ENCODE results near the gene PDE10A. TPM values are rescaled to one million over a fixed set of nuclear protein-coding genes. Genes with fewer than 3 reads are reported as not detected.
"Not testable (repeated sequence)": the region's sequence is repeated elsewhere in the genome, so short reads cannot be mapped to it uniquely, and the experiment has no call there.

Gene PDE10A
- total RNA-seq, 1 experiment from 2014 or later, result not detected

- Histone ChIP-seq H3K9me3 (ENCODE audit: low read length) (no peaks in the 10 kb centered on the region), H3K79me2 (ENCODE audit: low read length) (no peaks in the 10 kb centered on the region), H3K36me3 (ENCODE audit: insufficient read depth, low read length) (no peaks in the 10 kb centered on the region), H3K9me2 (replicated peaks; ENCODE audit: insufficient read depth, low read length) (no peaks in the 10 kb centered on the region), H3K4me2 (ENCODE audit: low read depth, low read length, poor library complexity, severe bottlenecking) (no peak overlapping the region), H4K20me1 (ENCODE audit: insufficient read depth, low read depth, low read length) (no peaks in the 10 kb centered on the region), H3K4me3 (ENCODE audit: low read length) (no peak overlapping the region), H3K27ac (ENCODE audit: low read length) (no peak overlapping the region), H3K27me3 (ENCODE audit: low read length) (no peaks in the 10 kb centered on the region), H3K9ac (ENCODE audit: low read length) (no peak overlapping the region), H2AFZ (ENCODE audit: low read length) (no peak overlapping the region), H3K4me1 (ENCODE audit: low read length) (no peaks in the 10 kb centered on the region)
- no peak for DNase-seq
These were observed 68.3 kb downstream of the PDE10A start for GRCh38 chr6:165594584-165595333.

GRCh38 chr6:165592947-165593346, 70.1 kb downstream of the PDE10A start:
- H3K9me2 ChIP-seq (replicated peaks; ENCODE audit: insufficient read depth, low read length); H4K20me1 ChIP-seq (ENCODE audit: insufficient read depth, low read depth, low read length); H3K27ac ChIP-seq (ENCODE audit: low read length); H3K4me2 ChIP-seq (ENCODE audit: low read depth, low read length, poor library complexity, severe bottlenecking); DNase-seq; H3K9me3 ChIP-seq (ENCODE audit: low read length); H3K27me3 ChIP-seq (ENCODE audit: low read length); H3K4me1 ChIP-seq (ENCODE audit: low read length); H2AFZ ChIP-seq (ENCODE audit: low read length); H3K4me3 ChIP-seq (ENCODE audit: low read length); H3K9ac ChIP-seq (ENCODE audit: low read length); H3K79me2 ChIP-seq (ENCODE audit: low read length); H3K36me3 ChIP-seq (ENCODE audit: insufficient read depth, low read length): not testable (repeated sequence)

GRCh38 chr6:165588515-165588914, 74.5 kb downstream of the PDE10A start:
- Histone ChIP-seq H3K79me2 (ENCODE audit: low read length) (no peaks in the 10 kb centered on the region), H3K9me2 (replicated peaks; ENCODE audit: insufficient read depth, low read length) (no peaks in the 10 kb centered on the region), H3K4me1 (ENCODE audit: low read length) (no peaks in the 10 kb centered on the region)

GRCh38 chr6:165587206-165587605, 75.8 kb downstream of the PDE10A start:
- H3K9me2 ChIP-seq (replicated peaks; ENCODE audit: insufficient read depth, low read length), result no peaks in the 10 kb centered on the region
- H3K79me2 ChIP-seq (ENCODE audit: low read length), result no peaks in the 10 kb centered on the region
- no peak overlapping the region for H3K9ac ChIP-seq (ENCODE audit: low read length)
- H3K27ac ChIP-seq (ENCODE audit: low read length), result no peak overlapping the region
- no peak overlapping the region for H2AFZ ChIP-seq (ENCODE audit: low read length)
- H3K4me1 ChIP-seq (ENCODE audit: low read length), result no peaks in the 10 kb centered on the region
- no peaks in the 10 kb centered on the region for H3K36me3 ChIP-seq (ENCODE audit: insufficient read depth, low read length)
- no peaks in the 10 kb centered on the region; the same call in 1 of the 2 replicates for H3K27me3 ChIP-seq (ENCODE audit: low read length)
- no peaks in the 10 kb centered on the region for H3K9me3 ChIP-seq (ENCODE audit: low read length)
- H4K20me1 ChIP-seq (ENCODE audit: insufficient read depth, low read depth, low read length), result no peaks in the 10 kb centered on the region
- H3K4me3 ChIP-seq (ENCODE audit: low read length), result no peak overlapping the region
- DNase-seq, result no peak
- H3K4me2 ChIP-seq (ENCODE audit: low read depth, low read length, poor library complexity, severe bottlenecking), result no peak overlapping the region

More at GRCh38 chr6:165588515-165588914, 74.5 kb downstream of the PDE10A start:
- Histone ChIP-seq H3K9me3 (ENCODE audit: low read length) (no peaks in the 10 kb centered on the region), H3K4me3 (ENCODE audit: low read length) (no peak overlapping the region), H3K9ac (ENCODE audit: low read length) (no peak overlapping the region), H2AFZ (ENCODE audit: low read length) (no peak overlapping the region), H3K36me3 (ENCODE audit: insufficient read depth, low read length) (no peaks in the 10 kb centered on the region), H3K27me3 (ENCODE audit: low read length) (no peaks in the 10 kb centered on the region; the same call in 1 of the 2 replicates), H4K20me1 (ENCODE audit: insufficient read depth, low read depth, low read length) (no peaks in the 10 kb centered on the region), H3K27ac (ENCODE audit: low read length) (no peak overlapping the region), H3K4me2 (ENCODE audit: low read depth, low read length, poor library complexity, severe bottlenecking) (no peak overlapping the region)
- DNase-seq, result no peak

- Histone ChIP-seq H3K36me3 (ENCODE audit: insufficient read depth, low read length) (no peaks in the 10 kb centered on the region), H2AFZ (ENCODE audit: low read length) (no peak overlapping the region), H3K27me3 (ENCODE audit: low read length) (no peaks in the 10 kb centered on the region; the same call in 1 of the 2 replicates), H3K4me2 (ENCODE audit: low read depth, low read length, poor library complexity, severe bottlenecking) (no peak overlapping the region), H3K9me2 (replicated peaks; ENCODE audit: insufficient read depth, low read length) (no peaks in the 10 kb centered on the region), H4K20me1 (ENCODE audit: insufficient read depth, low read depth, low read length) (no peaks in the 10 kb centered on the region), H3K9me3 (ENCODE audit: low read length) (no peaks in the 10 kb centered on the region), H3K4me1 (ENCODE audit: low read length) (no peaks in the 10 kb centered on the region), H3K9ac (ENCODE audit: low read length) (no peak overlapping the region), H3K27ac (ENCODE audit: low read length) (no peak overlapping the region), H3K79me2 (ENCODE audit: low read length) (no peaks in the 10 kb centered on the region), H3K4me3 (ENCODE audit: low read length) (no peak overlapping the region)
- DNase-seq, result no peak
These were observed 76.3 kb downstream of the PDE10A start for GRCh38 chr6:165586706-165587105.

- Histone ChIP-seq H3K9ac (ENCODE audit: low read length) (no peak overlapping the region), H3K9me3 (ENCODE audit: low read length) (no peaks in the 10 kb centered on the region), H2AFZ (ENCODE audit: low read length) (no peak overlapping the region), H3K36me3 (ENCODE audit: insufficient read depth, low read length) (no peaks in the 10 kb centered on the region), H3K79me2 (ENCODE audit: low read length) (no peaks in the 10 kb centered on the region), H3K4me3 (ENCODE audit: low read length) (no peak overlapping the region), H3K4me2 (ENCODE audit: low read depth, low read length, poor library complexity, severe bottlenecking) (no peak overlapping the region), H3K9me2 (replicated peaks; ENCODE audit: insufficient read depth, low read length) (no peaks in the 10 kb centered on the region), H3K27me3 (ENCODE audit: low read length) (no peaks in the 10 kb centered on the region; the same call in 1 of the 2 replicates), H4K20me1 (ENCODE audit: insufficient read depth, low read depth, low read length) (no peaks in the 10 kb centered on the region), H3K27ac (ENCODE audit: low read length) (no peak overlapping the region), H3K4me1 (ENCODE audit: low read length) (no peaks in the 10 kb centered on the region)
- no peak for DNase-seq
These were observed 78.0 kb downstream of the PDE10A start for GRCh38 chr6:165585060-165585459.

- Histone ChIP-seq H3K4me2 (ENCODE audit: low read depth, low read length, poor library complexity, severe bottlenecking) (no peak overlapping the region), H3K36me3 (ENCODE audit: insufficient read depth, low read length) (no peaks in the 10 kb centered on the region), H3K79me2 (ENCODE audit: low read length) (no peaks in the 10 kb centered on the region)
These were observed 78.5 kb downstream of the PDE10A start for GRCh38 chr6:165584541-165584940.

GRCh38 chr6:165581678-165582077, 81.4 kb downstream of the PDE10A start:
- Histone ChIP-seq H4K20me1 (ENCODE audit: insufficient read depth, low read depth, low read length) (no peaks in the 10 kb centered on the region), H3K27me3 (ENCODE audit: low read length) (no peaks in the 10 kb centered on the region), H3K79me2 (ENCODE audit: low read length) (no peaks in the 10 kb centered on the region), H3K9ac (ENCODE audit: low read length) (no peak overlapping the region), H3K9me3 (ENCODE audit: low read length) (no peaks in the 10 kb centered on the region), H3K4me1 (ENCODE audit: low read length) (no peaks in the 10 kb centered on the region), H3K9me2 (replicated peaks; ENCODE audit: insufficient read depth, low read length) (no peaks in the 10 kb centered on the region), H3K4me3 (ENCODE audit: low read length) (no peak overlapping the region), H3K36me3 (ENCODE audit: insufficient read depth, low read length) (no peaks in the 10 kb centered on the region), H3K4me2 (ENCODE audit: low read depth, low read length, poor library complexity, severe bottlenecking) (no peak overlapping the region), H2AFZ (ENCODE audit: low read length) (no peak overlapping the region), H3K27ac (ENCODE audit: low read length) (no peak overlapping the region)
- DNase-seq, result no peak

More at GRCh38 chr6:165584541-165584940, 78.5 kb downstream of the PDE10A start:
- Histone ChIP-seq H3K27ac (ENCODE audit: low read length) (no peak overlapping the region), H3K9me3 (ENCODE audit: low read length) (no peaks in the 10 kb centered on the region), H3K27me3 (ENCODE audit: low read length) (no peaks in the 10 kb centered on the region; the same call in 1 of the 2 replicates), H3K9me2 (replicated peaks; ENCODE audit: insufficient read depth, low read length) (no peaks in the 10 kb centered on the region), H3K9ac (ENCODE audit: low read length) (no peak overlapping the region), H3K4me1 (ENCODE audit: low read length) (no peaks in the 10 kb centered on the region), H2AFZ (ENCODE audit: low read length) (no peak overlapping the region), H4K20me1 (ENCODE audit: insufficient read depth, low read depth, low read length) (no peaks in the 10 kb centered on the region), H3K4me3 (ENCODE audit: low read length) (no peak overlapping the region)
- no peak for DNase-seq
